HG02885 (cell line): ENCODE results near the gene C10orf88.

ENCODE experiments used
- ATAC-seq: cut with Tn5 transposase; IDR thresholded peaks from one replicate; pipeline ENCODE4 v1.9.1; 2021; ENCODE audit warnings: mild to moderate bottlenecking; ENCODE audit not compliant: unreplicated experiment, poor library complexity

The C10orf88 gene, protein sequence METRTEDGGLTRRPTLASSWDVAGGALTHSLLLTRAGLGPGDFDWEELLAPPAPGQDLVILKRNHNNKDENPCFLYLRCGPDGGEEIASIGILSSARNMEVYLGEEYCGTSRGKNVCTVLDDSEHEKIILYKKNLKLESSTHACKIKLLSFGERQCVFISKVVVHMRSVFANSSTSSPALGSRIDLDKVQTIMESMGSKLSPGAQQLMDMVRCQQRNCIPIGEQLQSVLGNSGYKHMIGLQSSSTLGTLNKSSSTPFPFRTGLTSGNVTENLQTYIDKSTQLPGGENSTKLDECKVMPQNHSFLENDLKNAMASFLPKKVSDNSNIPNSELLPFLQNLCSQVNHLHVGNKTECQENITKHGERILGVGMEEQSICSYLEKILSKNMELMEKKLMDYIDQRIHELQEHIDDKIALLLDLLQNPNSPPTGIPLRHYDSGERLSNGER

DNA sequence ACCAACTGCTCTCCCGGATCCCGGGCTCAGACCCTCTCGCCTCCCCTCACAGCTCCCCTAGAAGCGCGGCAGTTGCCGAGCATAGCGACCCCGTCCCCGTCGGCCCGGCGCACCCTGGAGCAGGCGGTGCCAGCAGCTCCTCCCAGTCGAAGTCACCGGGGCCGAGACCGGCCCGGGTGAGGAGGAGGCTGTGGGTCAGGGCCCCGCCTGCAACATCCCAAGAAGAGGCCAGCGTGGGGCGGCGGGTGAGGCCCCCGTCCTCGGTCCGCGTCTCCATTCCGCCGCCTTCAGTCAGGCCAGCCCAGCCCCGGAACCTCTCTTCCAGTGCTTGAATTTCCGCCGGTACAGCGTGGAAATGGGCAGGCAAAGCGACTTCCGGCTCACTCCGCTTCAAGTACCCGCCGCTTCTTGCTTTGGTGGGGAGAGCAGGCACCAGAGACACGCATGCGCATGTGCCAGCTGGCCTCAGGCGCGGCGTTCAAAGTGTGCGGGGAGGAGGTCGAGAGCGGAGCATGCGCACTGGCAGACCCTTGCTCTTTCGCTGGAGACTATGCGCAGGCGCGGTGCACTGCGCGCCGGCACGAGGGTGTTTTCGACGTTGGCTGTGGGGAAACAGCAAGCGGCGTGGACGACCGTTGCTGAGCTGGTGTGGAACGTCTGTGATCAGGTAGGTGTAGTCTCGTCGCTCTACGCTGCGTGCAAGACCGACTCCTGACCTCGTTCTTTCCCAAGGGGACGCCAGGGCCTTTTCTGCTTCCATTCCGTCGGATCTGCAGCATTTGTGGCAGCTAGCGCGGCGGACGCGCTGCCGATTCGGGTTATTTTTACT is at the start of gene C10orf88:
C10orf88 (minus strand) TSS at position 326 of the 829 bp plus-strand sequence; CDS start at position 277, 49 bp downstream.
- ATAC-seq = peak; percentile 99

- no peak for ATAC-seq
These were observed 47.3 kb upstream of the C10orf88 start for GRCh38 chr10:123001370-123001769.

GRCh38 chr10:123000155-123000554 is 46.1 kb upstream of the C10orf88 start:
- ATAC-seq = no peak

- ATAC-seq = peak; percentile 53
These were observed 45.3 kb upstream of the C10orf88 start for GRCh38 chr10:122999347-122999746.

GRCh38 chr10:122998934-122999333 is 44.9 kb upstream of the C10orf88 start:
- no peak for ATAC-seq

GRCh38 chr10:122998360-122998917 is 44.4 kb upstream of the C10orf88 start:
- no peak for ATAC-seq

- ATAC-seq = peak; percentile 68
These were observed 43.8 kb upstream of the C10orf88 start for GRCh38 chr10:122997864-122998263.

- no peak for ATAC-seq
These were observed 41.9 kb upstream of the C10orf88 start for GRCh38 chr10:122995936-122996335.

GRCh38 chr10:122993797-122994336 is 39.8 kb upstream of the C10orf88 start:
- ATAC-seq = no peak

- ATAC-seq = no peak
These were observed 38.1 kb upstream of the C10orf88 start for GRCh38 chr10:122992031-122992585.

DNA sequence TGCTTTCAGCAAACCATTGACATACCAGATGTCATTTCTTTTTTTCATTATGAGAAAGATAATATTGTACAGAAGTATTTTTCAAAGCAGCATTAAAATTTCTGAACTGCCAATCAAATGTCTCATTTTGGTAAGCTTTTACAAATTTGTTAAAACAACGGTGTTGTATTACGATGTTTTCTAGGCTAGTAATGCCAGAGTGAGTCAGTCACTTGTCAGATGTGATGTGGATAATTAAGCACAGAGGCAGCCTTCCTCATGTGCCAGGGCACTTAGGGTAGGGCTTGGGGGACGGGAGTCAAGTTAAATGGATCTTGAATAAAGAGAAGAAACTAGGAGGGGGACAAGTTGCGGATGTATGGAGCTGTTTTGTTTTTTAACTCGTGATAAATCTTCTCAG is 36.3 kb upstream of the C10orf88 start:
- no peak for ATAC-seq

GRCh38 chr10:122988501-122988900 is 34.5 kb upstream of the C10orf88 start:
- ATAC-seq = no peak

DNA sequence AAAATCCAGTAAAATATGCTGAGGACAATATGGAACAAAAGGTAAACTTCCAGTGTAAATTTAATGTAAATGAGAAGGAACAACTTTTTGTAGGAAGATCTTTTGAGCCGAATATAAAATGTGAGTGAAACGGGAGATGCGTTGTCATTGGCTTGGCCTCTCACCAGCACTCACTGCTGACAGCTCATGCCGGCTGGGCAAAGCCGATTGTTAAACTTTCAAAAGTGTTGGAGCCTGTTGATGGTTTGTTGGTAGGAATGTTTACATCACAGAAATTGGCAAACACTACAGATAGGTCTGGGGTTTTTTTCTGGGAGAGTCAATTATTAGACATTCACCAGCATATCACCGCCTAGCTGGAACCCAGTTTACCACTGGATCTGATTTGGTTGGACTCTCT is 32.3 kb upstream of the C10orf88 start:
- ATAC-seq = no peak

GRCh38 chr10:122984708-122985107 is 30.7 kb upstream of the C10orf88 start:
- no peak for ATAC-seq

DNA sequence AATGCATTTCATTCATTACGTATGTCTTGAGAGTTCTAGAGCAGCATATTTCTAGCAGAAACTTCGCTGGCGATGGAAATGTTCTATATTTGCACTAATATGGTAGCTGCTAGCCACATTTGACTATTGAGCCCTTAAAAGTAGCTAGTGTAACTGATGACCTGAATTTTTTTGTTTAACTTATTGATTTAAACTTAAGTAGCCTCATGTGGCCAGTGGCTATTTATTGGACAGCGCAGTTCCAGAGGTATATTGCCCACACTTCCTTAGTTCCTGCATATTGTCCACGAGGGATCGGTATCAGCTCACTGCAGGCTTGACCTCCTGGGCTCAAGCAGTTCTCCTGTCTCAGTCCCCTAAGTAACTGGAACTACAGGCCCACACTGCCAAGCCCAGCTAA is 29.9 kb upstream of the C10orf88 start:
- ATAC-seq = no peak

DNA sequence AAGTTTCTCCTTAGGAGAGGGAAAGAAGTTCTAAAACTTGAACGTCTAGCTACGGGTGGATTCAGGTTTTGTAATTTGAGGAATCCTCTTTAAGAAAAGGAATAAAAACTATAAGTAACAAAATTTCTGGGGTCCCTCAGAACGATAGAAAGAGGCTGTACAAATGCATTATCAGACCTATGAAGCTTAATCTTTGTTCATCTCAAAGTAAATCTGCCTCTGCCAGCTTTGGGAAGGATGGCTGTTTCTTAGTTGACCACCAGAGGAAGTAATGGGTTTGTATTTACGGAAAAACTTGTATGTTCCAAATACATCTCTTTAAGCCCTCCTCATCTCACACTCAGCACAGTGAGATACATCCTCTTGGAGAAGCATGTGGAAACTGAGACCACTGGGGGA is 27.0 kb upstream of the C10orf88 start:
- ATAC-seq = no peak

GRCh38 chr10:122980209-122981065 is 26.4 kb upstream of the C10orf88 start, which contains the start of gene PSTK:
TSS of gene PSTK (plus strand) at chr10:122980401. CDS start at chr10:122980480, 79 bp downstream.
- ATAC-seq = peak; percentile 98

DNA sequence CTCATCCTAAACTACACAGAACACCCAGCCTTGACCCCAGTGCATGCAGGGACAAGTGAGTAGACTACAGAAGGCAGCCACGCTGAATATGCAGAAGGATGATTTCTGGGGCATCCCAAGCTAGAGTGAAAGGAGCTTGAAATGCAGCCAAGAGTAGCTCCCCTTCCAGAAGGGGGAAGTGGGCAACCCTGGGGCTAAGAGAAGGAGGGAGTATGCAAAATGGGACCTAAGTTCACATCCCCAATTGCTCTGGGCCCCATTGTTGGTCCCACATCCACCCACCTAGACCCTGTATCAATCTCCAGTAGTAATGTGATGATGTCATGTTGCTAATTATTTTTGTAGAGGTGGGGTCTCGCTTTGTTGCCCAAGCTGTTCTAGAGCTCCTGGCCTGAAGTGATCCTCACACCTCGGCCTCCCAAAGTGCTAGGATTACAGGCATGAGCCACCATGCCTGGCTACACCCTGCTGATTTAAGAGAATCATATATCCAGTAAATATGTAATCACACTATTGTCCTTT is 20.6 kb upstream of the C10orf88 start:
- ATAC-seq = no peak

GRCh38 chr10:122974023-122974422 is 20.0 kb upstream of the C10orf88 start:
- no peak for ATAC-seq
